GM13976 (cell line): ENCODE results near the gene ARRB1.

ENCODE experiments used
- DNase-seq: peaks from one replicate; pipeline ENCODE4 v3.0.0; 2012; ENCODE audit warnings: low spot score
- CTCF ChIP-seq: IDR thresholded peaks from 2 replicates; pipeline ENCODE4 v1.5.1; 2012; ENCODE audit warnings: borderline replicate concordance, mild to moderate bottlenecking; ENCODE audit not compliant: insufficient read depth; ENCODE audit errors: extremely low read depth, missing control alignments, control extremely low read depth
- in situ Hi-C: fragments of 300-500 bp; cut with MboI; formaldehyde crosslinking; loops from one replicate; pipeline ENCODE4 v1.12.0; 2022; ENCODE audit warnings: low sequenced_read_pairs, mixed read lengths, inconsistent platforms; ENCODE audit not compliant: unreplicated experiment

Gene ARRB1

GRCh38 chr11:75313513-75314272, 37.8 kb downstream of the ARRB1 start:
- DNase-seq = no peak
- in situ Hi-C loops = no loop called here
- TF ChIP-seq CTCF = no peak

GRCh38 chr11:75312346-75312745, 39.1 kb downstream of the ARRB1 start:
- no peak for TF ChIP-seq CTCF
- in situ Hi-C loops = no loop called here
- DNase-seq = no peak

DNA sequence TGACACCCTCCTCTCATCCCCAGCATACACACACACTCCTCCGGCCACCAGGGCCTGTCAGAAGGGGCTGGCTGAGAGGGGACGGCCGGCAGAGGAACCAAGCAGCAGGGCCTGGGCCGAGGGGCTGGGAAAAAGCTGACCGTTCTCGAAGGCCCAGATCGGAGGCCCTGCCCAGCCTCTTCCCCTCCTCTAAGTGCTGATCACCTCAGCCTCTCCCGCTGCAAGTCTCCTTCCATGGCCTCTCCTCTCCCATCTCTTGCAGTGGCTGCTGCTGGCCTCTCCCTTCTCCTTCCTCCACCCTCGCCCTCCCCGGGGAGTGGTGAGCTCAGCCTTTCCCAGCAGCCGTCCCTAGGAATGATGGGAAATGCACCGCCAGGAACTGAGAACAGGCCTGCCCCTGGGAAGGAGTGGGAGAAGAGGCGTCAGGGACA, 39.6 kb downstream of the ARRB1 start:
- in situ Hi-C loops = no loop called here
- no peak for DNase-seq
- TF ChIP-seq CTCF = no peak

DNA sequence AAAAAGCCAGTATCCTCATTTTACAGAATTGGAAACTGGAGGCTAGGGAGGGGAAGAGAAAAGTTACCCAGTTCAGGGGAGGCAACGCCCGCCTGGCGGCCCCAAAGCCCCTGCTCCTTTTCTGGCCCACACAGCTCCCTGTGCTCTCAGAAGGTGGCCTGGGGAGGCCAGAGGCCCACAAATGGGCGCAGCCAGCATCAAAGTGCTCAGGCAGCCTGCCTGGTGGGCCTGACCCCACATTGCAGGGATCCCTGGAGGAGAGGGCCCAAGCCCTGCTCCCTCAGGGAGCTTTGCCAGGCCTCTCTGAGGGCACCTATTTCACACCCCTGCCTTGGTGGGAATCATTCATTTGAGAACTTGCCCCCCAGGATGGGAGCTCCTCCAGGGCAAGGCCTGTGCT, 42.5 kb downstream of the ARRB1 start:
- in situ Hi-C loops = no loop called here

DNA sequence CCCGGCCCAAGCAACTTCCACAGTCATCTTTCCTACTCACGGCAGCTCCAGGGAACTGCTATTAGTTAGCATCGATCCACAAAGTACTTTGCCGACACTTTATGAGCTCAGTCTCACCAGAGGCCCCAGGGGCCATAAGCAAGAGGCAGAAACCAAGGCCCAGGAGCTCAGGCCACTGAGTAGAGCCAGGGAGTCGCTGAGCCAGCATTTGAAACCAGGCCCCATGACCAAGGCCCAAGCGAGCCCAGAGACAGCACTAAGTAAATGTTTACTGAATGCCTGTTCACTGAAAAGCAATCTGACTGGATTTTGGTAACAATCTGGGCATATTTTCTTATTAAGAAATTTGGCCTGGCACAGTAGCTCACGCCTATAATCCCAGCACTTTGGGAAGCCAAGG, 43.3 kb downstream of the ARRB1 start:
- in situ Hi-C loops = no loop called here
- no peak for DNase-seq
- no peak for TF ChIP-seq CTCF

More for the DNA sequence above, 42.5 kb downstream of the ARRB1 start:
- no peak for DNase-seq
- TF ChIP-seq CTCF = no peak

DNA sequence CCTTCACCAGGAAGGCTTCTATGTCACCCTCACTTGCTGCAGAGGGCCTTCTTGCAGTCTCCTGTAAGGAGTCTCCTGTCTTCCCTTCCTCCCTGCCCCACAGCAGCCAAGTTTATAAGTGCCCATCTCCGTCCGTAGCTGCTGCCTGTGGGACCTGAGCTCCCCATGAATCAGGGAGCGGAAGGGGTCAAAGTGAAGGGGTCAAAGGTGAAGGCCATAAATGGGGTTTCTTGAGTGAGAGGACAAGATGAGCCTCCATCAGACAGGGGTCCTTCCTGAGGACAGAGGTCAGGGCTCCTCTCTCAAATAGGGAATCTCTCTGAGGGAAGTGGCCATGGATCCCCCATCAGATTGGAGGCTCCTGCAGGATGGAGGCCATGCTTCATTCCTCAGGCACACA, 44.4 kb downstream of the ARRB1 start:
- DNase-seq = no peak
- TF ChIP-seq CTCF = no peak
- in situ Hi-C loops = no loop called here
